GM18873 (cell line): ENCODE measurements around the gene HSD17B13.
"Not testable (repeated sequence)": the region's sequence is repeated elsewhere in the genome, so short reads cannot be mapped to it uniquely, and the experiment has no call there.

Experiments
- ATAC-seq: cut with Tn5 transposase; IDR thresholded peaks from one replicate; pipeline ENCODE4 v1.9.1; 2021; ENCODE audit warnings: mild to moderate bottlenecking, moderate library complexity, moderate number of reproducible peaks; ENCODE audit not compliant: unreplicated experiment, low FRiP score

HSD17B13 gene, protein sequence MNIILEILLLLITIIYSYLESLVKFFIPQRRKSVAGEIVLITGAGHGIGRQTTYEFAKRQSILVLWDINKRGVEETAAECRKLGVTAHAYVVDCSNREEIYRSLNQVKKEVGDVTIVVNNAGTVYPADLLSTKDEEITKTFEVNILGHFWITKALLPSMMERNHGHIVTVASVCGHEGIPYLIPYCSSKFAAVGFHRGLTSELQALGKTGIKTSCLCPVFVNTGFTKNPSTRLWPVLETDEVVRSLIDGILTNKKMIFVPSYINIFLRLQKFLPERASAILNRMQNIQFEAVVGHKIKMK

DNA sequence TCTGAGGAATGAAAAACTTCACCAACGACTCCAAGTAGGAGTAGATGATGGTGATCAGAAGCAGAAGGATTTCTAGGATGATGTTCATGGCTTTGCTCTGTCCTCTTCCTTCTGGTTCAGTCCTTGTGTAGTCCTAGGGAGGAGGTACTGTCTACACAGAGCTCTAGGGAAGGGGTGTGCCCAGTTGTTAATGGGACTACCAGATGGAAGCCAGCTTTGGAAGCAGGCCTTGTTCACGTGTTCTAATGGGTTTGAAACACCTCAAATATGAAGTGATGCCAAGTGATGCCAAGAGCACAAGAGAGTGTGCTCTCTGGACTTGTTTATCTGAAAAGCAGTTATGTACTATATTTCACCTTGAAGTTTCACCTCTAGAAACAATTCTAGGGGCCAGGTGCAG, at the start of gene HSD17B13:
TSS of gene HSD17B13 (minus strand) at position 129 of the 400 bp plus-strand sequence. CDS start at position 88, 41 bp downstream.
- ATAC-seq, result no peak

DNA sequence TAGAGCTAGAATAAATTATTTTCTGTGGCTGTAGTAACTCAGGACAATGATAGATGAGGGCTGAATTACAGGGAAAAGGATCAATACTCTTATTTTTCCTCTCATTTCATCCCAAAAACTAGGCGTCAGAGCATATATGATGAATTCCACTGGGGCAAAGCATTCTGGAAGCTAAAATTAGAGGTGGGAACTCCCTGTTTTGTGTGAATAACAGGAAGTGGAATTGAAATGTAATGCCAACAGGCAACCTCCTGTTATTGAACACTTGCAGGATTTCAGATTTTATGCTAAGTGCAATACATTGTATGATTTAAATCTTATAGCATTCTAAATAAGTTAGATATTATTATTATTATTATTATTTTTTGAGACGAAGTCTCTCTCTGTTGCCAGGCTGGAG, 47.4 kb upstream of the HSD17B13 start:
- no peak for ATAC-seq

- no peak for ATAC-seq
Measured at GRCh38 chr4:87366521-87367162, 44.0 kb upstream of the HSD17B13 start.

DNA sequence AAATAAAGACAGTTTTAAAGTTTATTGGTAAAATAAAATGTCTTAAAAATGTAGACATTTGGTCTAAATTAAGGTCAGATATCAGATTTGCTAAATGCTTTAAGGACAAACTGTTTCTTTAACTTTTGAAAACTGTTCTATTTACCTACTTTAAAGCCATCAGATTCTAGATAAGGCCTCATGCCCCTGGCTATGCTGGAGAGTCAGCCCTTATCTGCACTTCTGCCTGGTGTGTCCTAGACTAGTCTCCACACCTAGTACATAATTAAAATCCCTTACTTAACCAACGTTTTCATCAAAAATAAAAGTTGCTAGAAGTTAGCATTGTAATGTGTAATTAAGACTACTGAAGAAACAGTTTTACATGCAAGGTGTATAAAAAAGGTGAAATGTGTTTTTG, 42.7 kb upstream of the HSD17B13 start:
- no peak for ATAC-seq

GRCh38 chr4:87363552-87363951, 40.9 kb upstream of the HSD17B13 start:
- ATAC-seq, result no peak

DNA sequence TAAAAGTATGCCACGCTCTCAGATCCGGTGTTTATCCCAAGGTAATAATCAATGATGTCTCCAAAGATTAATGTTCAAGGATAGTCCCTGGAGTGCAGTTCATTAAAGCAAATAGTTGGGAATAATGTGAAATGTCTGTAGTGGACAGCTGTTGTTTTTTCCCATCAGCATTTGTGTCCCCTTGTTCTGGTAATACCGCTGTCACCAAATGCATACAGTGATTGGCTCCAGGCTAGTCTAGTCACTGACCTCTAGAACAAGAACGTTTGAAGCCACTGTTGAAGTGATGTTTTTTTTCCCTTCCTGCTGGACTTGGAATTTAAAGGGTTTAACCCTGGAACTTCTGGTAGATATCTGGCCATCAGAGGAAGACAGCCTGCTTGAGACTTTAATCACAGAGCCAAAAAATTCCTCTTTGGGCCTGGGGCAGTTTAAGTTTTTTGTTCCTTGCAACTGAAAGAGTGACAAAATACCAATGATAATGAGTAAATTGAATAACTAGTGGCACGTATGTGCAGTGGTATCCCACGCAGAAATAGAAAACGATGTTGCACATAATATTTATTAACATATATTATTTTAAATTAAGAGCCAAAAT, 37.8 kb upstream of the HSD17B13 start:
- no peak for ATAC-seq

- no peak for ATAC-seq
Measured at GRCh38 chr4:87359258-87359657, 36.6 kb upstream of the HSD17B13 start.

- ATAC-seq, result no peak
Measured at GRCh38 chr4:87356832-87357526, 34.3 kb upstream of the HSD17B13 start.

- no peak for ATAC-seq
Measured at GRCh38 chr4:87354168-87355102, 31.8 kb upstream of the HSD17B13 start.

DNA sequence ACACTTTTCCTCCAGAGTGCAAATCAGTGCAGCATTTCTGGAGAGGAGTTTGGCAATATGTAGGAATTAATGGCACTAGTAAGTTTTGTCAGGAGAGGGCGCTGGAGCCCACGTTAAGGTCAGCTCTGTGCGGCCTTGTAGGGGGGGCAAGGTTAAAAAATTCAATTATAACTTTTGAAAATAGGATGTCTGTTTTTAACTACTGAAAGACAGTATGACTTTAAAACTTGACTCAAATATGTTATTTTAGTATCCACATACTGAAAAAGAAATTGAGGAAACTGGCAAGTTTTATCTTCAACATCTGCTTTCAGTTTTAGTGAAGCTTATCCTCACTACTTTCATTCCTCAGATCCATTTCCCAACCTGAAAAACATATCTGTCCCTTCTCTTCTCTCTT, 30.9 kb upstream of the HSD17B13 start:
- ATAC-seq, result peak; percentile 81

DNA sequence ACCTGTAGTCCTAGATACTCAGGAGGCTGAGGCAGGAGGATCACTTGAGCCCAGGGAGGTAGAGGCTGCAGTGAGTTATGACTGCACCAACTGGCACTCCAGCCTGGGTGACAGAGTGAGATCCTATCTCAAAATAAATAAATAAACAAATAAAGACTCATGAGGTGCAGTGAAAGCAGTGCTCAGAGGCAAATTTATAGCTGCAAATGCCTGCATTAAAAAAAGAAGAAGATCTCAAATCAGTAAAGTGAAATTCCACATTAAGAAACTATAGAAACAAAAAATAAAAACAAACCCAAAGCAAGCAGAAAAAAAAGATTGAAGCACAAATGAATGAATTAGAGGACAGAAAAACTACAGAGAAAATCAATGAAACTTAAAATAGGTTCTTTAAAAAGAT, 22.5 kb upstream of the HSD17B13 start:
- ATAC-seq, result no peak

GRCh38 chr4:87342872-87343271, 20.2 kb upstream of the HSD17B13 start:
- no peak for ATAC-seq

DNA sequence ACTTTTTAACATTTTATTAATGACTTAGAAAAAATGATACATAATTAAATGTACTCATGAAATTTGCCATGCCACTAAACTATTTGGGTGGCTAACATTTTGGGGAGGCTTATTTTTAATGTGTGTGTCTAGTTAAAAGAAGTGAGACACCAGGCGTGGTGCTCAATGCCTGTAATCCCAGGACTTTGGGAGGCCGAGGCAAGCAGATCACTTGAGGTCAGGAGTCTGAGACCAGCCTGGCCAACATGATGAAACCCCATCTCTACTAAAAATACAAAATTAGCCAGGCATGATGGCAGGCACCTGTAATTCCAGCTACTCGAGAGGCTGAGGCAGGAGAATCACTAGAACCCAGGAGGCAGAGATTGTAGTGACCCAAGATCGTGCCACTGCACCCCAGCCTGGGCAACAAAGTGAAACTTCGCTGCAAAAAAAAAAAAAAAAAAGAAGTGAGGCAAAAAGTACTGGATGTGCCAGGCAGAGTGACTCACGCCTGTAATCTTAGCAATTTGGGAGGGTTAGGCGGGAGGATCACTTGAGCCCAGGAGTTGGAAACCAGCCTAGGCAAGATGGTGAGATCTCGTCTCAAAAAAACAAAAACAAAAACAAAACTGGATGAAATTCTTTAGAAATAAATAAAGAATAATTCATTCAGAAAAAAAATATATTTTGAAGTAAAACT, 19.4 kb upstream of the HSD17B13 start:
- not testable (repeated sequence) for ATAC-seq

GRCh38 chr4:87339440-87339839, 16.8 kb upstream of the HSD17B13 start:
- no peak for ATAC-seq

DNA sequence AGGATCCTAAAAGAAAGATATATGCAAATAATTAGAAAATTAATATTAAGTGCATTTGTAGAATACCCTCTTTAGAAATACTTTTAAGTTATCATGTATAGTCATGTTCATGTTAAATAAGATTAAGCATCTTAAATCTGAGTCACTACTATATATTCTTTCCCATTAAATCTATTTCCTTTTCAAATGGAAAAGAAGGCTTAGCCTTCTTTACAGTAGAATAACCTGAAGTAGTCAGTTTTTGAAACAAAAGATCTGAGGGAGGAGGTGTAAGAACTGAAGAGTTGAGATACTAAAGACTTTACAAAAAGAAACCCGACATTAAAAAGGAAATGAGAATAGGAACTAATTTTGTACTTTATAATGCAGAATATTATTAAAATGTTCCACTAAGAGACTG, 14.7 kb upstream of the HSD17B13 start:
- no peak for ATAC-seq

DNA sequence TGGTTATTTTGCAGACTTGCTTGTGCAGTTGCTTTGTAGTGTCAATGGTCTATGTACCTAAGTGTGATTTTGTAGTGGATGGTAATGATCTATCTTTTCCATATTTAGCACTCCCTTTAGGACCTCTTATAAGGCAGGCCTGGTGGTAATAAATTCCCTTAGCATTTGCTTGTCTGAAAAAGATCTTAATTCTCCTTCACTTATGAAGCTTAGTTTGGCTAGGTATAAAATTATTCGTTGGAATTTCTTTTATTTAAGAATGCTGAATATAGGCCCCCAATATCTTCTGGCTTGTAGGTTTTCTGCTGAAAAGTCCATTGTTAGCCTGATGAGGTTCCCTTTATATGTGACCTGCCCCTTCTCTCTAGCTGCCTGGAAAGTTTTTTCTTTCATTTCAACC, 10.6 kb upstream of the HSD17B13 start:
- no peak for ATAC-seq

DNA sequence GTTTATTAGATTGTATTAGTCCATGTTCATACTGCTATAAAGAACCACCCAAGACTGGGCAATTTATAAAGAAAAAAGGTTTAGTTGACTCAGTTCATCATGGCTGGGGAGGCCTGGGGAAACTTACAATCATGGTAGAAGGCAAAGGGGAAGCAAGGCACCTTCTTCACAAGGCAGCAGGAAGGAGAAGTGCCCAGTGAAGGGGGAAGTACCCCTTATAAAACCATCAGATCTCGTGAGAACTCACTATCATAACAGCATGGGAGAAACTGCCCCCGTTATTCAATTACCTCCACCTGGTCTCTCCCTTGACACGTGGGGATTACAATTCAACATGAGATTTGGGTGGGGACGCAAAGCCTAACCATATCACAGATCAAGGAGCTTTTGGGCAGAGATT, 8.1 kb upstream of the HSD17B13 start:
- no peak for ATAC-seq

DNA sequence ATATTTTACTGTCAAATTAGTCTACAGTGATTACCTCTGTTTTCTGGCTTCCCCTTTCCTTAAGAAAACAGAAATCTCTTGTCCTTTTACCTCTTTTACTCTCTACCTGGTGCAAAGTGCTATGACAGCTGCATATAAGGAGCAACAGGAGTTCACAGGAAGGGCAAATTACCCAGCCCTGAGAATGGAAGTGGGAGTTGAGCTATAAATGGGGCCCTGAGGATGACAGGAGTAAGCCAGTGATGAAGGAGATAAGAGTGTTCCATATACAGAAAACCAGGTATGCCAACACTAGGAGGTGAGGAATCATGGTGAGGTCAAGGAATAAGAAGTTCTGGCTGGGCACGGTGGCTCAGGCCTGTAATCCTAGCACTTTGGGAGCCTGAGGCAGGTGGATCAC, 4.5 kb upstream of the HSD17B13 start:
- ATAC-seq, result no peak

DNA sequence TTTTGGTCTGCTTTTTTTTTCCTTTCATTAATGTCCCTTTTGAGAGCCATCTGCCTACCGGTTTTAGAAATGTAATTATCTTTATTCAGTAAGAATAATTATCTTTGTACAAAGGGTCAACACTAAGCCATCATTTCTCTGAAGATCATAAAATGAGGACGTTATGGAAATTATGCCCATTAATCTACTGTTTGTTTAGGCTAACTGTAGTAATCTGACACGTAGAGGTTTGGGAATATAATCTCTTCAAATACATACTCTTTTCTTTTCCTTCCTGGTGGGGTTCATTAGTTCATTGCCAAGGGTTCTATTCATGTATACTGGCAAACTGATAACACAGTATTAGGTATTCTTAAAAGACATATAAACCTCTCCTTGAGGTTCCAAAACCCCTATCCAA, 3.8 kb upstream of the HSD17B13 start:
- no peak for ATAC-seq

DNA sequence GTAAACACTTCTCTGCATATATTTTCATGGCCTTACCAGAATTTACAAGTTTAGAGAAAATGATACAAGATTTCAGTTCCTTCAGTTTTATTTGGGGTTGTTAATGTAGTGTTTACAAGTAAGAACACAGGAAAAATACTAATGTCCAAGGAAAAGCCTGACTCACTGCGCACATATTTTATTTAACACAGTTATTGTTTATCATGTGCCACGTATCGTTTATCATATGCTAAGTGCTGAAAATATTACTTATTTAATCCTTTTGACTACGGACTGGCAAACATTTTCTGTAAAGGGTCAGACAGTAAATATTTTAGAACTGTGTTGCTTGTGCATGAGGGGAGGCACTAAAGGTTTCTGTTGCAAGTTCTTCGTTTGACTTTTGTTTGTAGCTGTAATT, 794 bp downstream of the HSD17B13 start:
- ATAC-seq, result no peak
